Renal cortical epithelial cell (primary cell): ENCODE measurements around the gene CCDC33. TPM values are rescaled to one million over a fixed set of nuclear protein-coding genes. Genes with fewer than 3 reads are reported as not detected.
A peak's percentile ranks its signal among the peaks of the same experiment; 100 is the strongest.

ENCODE experiments used
- DNase-seq: peaks from one replicate; pipeline ENCODE4 v3.0.0-alpha.2; 2011; ENCODE audit warnings: low read depth
- total RNA-seq: library from RNA; depleted of rRNA; stranded (reverse); fragments of >200 nt; gene quantifications from 2 replicates; pipeline ENCODE4 v1.2.3, GENCODE V29; 2014

CCDC33 gene
- total RNA-seq, 1 donor from 2014 or later = not detected

GRCh38 chr15:74311734-74312444, 75.8 kb downstream of the CCDC33 start:
- no peak for DNase-seq

- DNase-seq = no peak
Observed at GRCh38 chr15:74312445-74313007, 76.4 kb downstream of the CCDC33 start.

- no peak for DNase-seq
Observed at GRCh38 chr15:74313889-74314288, 77.8 kb downstream of the CCDC33 start.

- DNase-seq = no peak
Observed at GRCh38 chr15:74314795-74315438, 78.8 kb downstream of the CCDC33 start.

GRCh38 chr15:74315626-74316025, 79.5 kb downstream of the CCDC33 start:
- no peak for DNase-seq

GRCh38 chr15:74316141-74316540, 80.0 kb downstream of the CCDC33 start:
- DNase-seq = no peak

GRCh38 chr15:74317820-74318375, 81.8 kb downstream of the CCDC33 start:
- no peak for DNase-seq

GRCh38 chr15:74318376-74319137, 82.4 kb downstream of the CCDC33 start:
- DNase-seq = no peak

- DNase-seq = no peak
Observed at GRCh38 chr15:74319138-74319460, 83.0 kb downstream of the CCDC33 start.

GRCh38 chr15:74319596-74320351, 83.6 kb downstream of the CCDC33 start:
- DNase-seq = no peak

- DNase-seq = peak; percentile 9
Observed at GRCh38 chr15:74320352-74321247, 84.5 kb downstream of the CCDC33 start.

GRCh38 chr15:74322558-74323180, 86.5 kb downstream of the CCDC33 start:
- peak; percentile 27 for DNase-seq

- DNase-seq = no peak
Observed at GRCh38 chr15:74324714-74325113, 88.6 kb downstream of the CCDC33 start.

- no peak for DNase-seq
Observed at GRCh38 chr15:74326746-74327145, 90.6 kb downstream of the CCDC33 start.

- no peak for DNase-seq
Observed at GRCh38 chr15:74327756-74328155, 91.6 kb downstream of the CCDC33 start.

GRCh38 chr15:74328331-74329056, 92.4 kb downstream of the CCDC33 start:
- no peak for DNase-seq

GRCh38 chr15:74330861-74331408, 94.8 kb downstream of the CCDC33 start:
- DNase-seq = no peak

- no peak for DNase-seq
Observed at GRCh38 chr15:74332011-74332410, 95.9 kb downstream of the CCDC33 start.

GRCh38 chr15:74332611-74333010, 96.5 kb downstream of the CCDC33 start:
- DNase-seq = no peak
